Kidney capillary endothelial cell (primary cell): ENCODE results near the gene FMN2.
"Not testable (repeated sequence)": the region's sequence is repeated elsewhere in the genome, so short reads cannot be mapped to it uniquely, and the experiment has no call there.

Experiments used
- DNase-seq: peaks from one replicate; pipeline ENCODE4 v3.0.0-alpha.2; 2018; ENCODE audit warnings: low spot score

FMN2 gene

GRCh38 chr1:240254778-240255291 is 163.2 kb downstream of the FMN2 start:
- DNase-seq = no peak

GRCh38 chr1:240255922-240256321 is 164.2 kb downstream of the FMN2 start:
- no peak for DNase-seq

GRCh38 chr1:240256836-240257503 is 165.3 kb downstream of the FMN2 start:
- DNase-seq = no peak

GRCh38 chr1:240258910-240259309 is 167.2 kb downstream of the FMN2 start:
- peak; percentile 33 for DNase-seq

- DNase-seq = not testable (repeated sequence)
Observed at GRCh38 chr1:240264494-240264893, 172.8 kb downstream of the FMN2 start.

GRCh38 chr1:240271081-240271480 is 179.4 kb downstream of the FMN2 start:
- DNase-seq = no peak

GRCh38 chr1:240274569-240274968 is 182.9 kb downstream of the FMN2 start:
- DNase-seq = no peak

- not testable (repeated sequence) for DNase-seq
Observed at GRCh38 chr1:240275219-240275618, 183.5 kb downstream of the FMN2 start.

- no peak for DNase-seq
Observed at GRCh38 chr1:240278082-240278481, 186.4 kb downstream of the FMN2 start.

GRCh38 chr1:240280560-240281322 is 189.1 kb downstream of the FMN2 start:
- no peak for DNase-seq

- DNase-seq = no peak
Observed at GRCh38 chr1:240282061-240282830, 190.6 kb downstream of the FMN2 start.

- DNase-seq = no peak
Observed at GRCh38 chr1:240284656-240285414, 193.2 kb downstream of the FMN2 start.

- DNase-seq = no peak
Observed at GRCh38 chr1:240285540-240285939, 193.9 kb downstream of the FMN2 start.

- no peak for DNase-seq
Observed at GRCh38 chr1:240287722-240288121, 196.0 kb downstream of the FMN2 start.

GRCh38 chr1:240293706-240294105 is 202.0 kb downstream of the FMN2 start:
- DNase-seq = no peak

GRCh38 chr1:240294566-240294965 is 202.9 kb downstream of the FMN2 start:
- DNase-seq = no peak

- no peak for DNase-seq
Observed at GRCh38 chr1:240295811-240296210, 204.1 kb downstream of the FMN2 start.

GRCh38 chr1:240304466-240304865 is 212.8 kb downstream of the FMN2 start:
- DNase-seq = no peak

- no peak for DNase-seq
Observed at GRCh38 chr1:240306673-240307072, 215.0 kb downstream of the FMN2 start.

- DNase-seq = no peak
Observed at GRCh38 chr1:240308096-240308495, 216.4 kb downstream of the FMN2 start.

GRCh38 chr1:240309769-240310168 is 218.1 kb downstream of the FMN2 start:
- DNase-seq = no peak
